Endothelial cell (in vitro differentiated cells): Measurements from ENCODE around the gene ADD1. TPM values are rescaled to one million over a fixed set of nuclear protein-coding genes. Genes with fewer than 3 reads are reported as not detected.
A peak's percentile ranks its signal among the peaks of the same experiment; 100 is the strongest.

ENCODE experiments used
- DNase-seq: peaks from one replicate; pipeline ENCODE4 v3.0.0; 2021; ENCODE audit warnings: low spot score
- H3K27ac Mint-ChIP-seq: one replicate; pipeline ENCODE4 v1.8.0; 2021; ENCODE audit warnings: mixed read lengths, inconsistent platforms; ENCODE audit not compliant: unreplicated experiment
- H3K27me3 Mint-ChIP-seq: one replicate; pipeline ENCODE4 v1.8.0; 2021; ENCODE audit warnings: mild to moderate bottlenecking, moderate library complexity, mixed read lengths, inconsistent platforms; ENCODE audit not compliant: unreplicated experiment
- H3K36me3 Mint-ChIP-seq: one replicate; pipeline ENCODE4 v1.8.0; 2021; ENCODE audit warnings: mild to moderate bottlenecking, low read depth, mixed read lengths, inconsistent platforms; ENCODE audit not compliant: unreplicated experiment
- H3K4me1 Mint-ChIP-seq: one replicate; pipeline ENCODE4 v1.8.0; 2021; ENCODE audit warnings: mild to moderate bottlenecking, mixed read lengths, inconsistent platforms; ENCODE audit not compliant: unreplicated experiment
- H3K4me3 Mint-ChIP-seq: one replicate; pipeline ENCODE4 v1.8.0; 2021; ENCODE audit warnings: mild to moderate bottlenecking, mixed read lengths, inconsistent platforms; ENCODE audit not compliant: unreplicated experiment
- H3K9me3 Mint-ChIP-seq: one replicate; pipeline ENCODE4 v1.8.0; 2021; ENCODE audit warnings: mixed read lengths, inconsistent platforms; ENCODE audit not compliant: unreplicated experiment
- CTCF ChIP-seq: fragments of 200-600 bp; sonication (generic); IDR thresholded peaks from one replicate; pipeline ENCODE4 v1.5.0; 2021; ENCODE audit warnings: antibody characterized with exemption; ENCODE audit not compliant: unreplicated experiment
- total RNA-seq: library from RNA; stranded (reverse); fragmentation: NEBNext Ultra II Directional; extraction: Animal tissue kit (Norgen Biotek cat#: 25700); gene quantifications from one replicate; pipeline ENCODE4 v1.2.1, GENCODE V29; 2021; ENCODE audit not compliant: unreplicated experiment

Gene ADD1
- total RNA-seq, 1 donor from 2014 or later, result 337 TPM

DNA sequence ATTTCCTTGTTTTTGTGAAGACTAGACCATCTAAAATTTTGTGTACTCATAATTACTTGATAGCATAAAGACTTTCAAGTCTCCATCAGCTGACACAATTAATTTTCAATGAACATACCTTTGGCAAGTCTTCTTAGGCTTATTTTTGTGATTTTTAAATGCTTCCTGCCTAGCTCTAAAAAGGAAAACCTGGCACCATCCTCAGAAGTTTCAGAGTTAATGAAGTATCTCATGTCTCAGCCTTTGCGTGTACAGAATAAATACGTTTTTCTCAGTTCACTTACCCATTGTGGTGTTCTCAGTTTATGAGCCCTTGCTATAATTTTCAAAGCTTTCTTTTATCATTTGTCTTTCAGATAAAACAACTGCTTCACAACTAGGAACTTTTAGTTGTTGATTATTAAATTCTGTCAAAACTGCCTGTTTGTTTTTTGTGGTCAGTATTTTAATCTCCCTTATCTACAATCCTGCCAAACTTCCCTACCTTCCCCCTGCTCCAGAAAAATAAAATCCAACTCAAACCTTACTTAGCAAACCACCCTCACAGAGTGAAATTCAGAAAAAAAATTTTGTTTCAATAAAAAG is 21.6 kb downstream of the ADD1 start:
- no peak for TF ChIP-seq CTCF
- Mint-ChIP-seq H3K9me3 (no peaks in the 10 kb centered on the region), H3K4me3 (peak overlapping the region; percentile 12), H3K27ac (peak overlapping the region; percentile 76), H3K4me1 (peaks cover 77% of the 10 kb centered on the region), H3K27me3 (peaks cover 2% of the 10 kb centered on the region), H3K36me3 (no peaks in the 10 kb centered on the region)
- DNase-seq, result no peak

DNA sequence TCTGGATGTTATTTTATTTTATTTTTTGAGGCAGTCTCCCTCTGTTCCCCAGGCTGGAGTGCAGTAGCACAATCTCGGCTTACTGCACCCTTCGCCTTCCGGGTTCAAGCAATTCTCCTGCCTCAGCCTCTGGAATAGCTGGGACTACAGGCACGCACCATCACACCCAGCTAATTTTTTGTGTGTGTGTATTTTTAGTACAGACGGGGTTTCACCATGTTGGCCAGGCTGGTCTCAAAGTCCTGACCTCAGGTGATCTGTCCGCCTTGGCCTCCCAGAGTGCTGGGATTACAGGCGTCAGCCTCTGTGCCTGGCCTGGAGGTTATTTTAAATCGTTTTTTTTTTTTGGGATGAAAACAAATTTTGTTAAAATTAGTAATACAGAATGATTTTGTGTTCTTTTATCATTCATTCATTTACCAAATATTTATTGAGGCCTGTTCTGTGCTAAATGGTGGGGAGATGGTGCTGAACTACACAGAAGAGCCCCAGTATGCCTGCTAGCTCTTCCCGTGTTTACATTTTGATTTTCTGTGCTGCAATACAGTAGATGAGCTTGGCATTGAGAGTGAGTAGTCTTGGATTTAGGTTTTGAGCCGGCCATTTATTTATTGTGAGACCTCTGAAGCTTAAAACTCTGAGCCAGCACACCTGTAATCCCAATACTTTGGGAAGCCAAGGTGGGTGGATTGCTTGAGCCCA is 22.7 kb downstream of the ADD1 start:
- Mint-ChIP-seq H3K9me3 (no peaks in the 10 kb centered on the region), H3K36me3 (no peaks in the 10 kb centered on the region), H3K4me3 (no peak overlapping the region), H3K27ac (peak overlapping the region; percentile 73), H3K27me3 (no peaks in the 10 kb centered on the region), H3K4me1 (peaks cover 67% of the 10 kb centered on the region)
- no peak for TF ChIP-seq CTCF
- no peak for DNase-seq

- no peak for DNase-seq
- Mint-ChIP-seq H3K36me3 (no peaks in the 10 kb centered on the region), H3K4me1 (peaks cover 67% of the 10 kb centered on the region), H3K27ac (peak overlapping the region; percentile 77), H3K9me3 (no peaks in the 10 kb centered on the region), H3K27me3 (no peaks in the 10 kb centered on the region), H3K4me3 (peak overlapping the region; percentile 4)
- no peak for TF ChIP-seq CTCF
Measured at GRCh38 chr4:2866891-2867290, 23.2 kb downstream of the ADD1 start.

DNA sequence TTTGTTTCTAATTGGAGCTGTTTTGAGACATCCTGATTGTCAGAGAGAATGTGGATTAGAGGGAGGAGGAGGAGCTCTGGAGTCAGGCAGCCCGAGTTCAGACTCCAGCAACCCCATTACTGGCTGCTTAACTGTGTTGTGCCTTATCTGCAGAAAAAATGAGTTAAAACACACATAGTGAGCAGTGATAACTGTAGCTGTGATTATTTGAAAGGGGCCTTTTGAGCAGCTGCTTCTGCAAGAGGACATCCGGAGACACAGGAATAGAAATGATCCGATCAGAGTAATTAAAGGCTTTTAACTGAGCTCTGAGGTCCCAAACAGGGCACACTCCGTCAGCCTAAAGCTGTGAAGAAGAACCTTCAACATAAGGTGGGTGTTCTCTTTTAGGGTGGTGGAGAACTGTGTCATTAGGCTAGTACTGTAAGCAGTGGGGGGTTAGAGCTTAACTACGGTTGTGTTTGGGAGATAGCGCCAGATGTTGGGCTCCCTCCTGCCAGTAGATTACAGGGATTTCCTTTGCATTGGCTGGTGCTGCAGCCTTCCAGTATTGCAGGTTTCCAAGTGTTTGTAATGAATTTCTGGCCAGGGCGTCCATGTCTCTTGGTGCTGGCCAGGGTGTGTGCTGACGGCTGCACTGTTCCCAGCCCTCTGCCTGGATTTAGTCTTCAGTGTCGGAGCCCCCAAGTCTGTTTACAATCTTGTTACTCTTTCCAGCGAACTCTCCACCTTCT is 24.3 kb downstream of the ADD1 start:
- H3K27me3 Mint-ChIP-seq, result no peaks in the 10 kb centered on the region
- peak overlapping the region; percentile 48 for H3K4me3 Mint-ChIP-seq
- no peaks in the 10 kb centered on the region for H3K9me3 Mint-ChIP-seq
- H3K4me1 Mint-ChIP-seq, result peaks cover 61% of the 10 kb centered on the region
- H3K27ac Mint-ChIP-seq, result peak overlapping the region; percentile 71
- no peaks in the 10 kb centered on the region for H3K36me3 Mint-ChIP-seq
- TF ChIP-seq CTCF, result no peak
- no peak for DNase-seq
